DND-41 (cell line): ENCODE data around the gene CSRNP3.

Experiments used
- ATAC-seq: fragments of 200-7000 bp; cut with Tn5 transposase; 3 replicates; pipeline ENCODE4 v1.9.1; 2021; ENCODE audit warnings: low read depth; ENCODE audit not compliant: insufficient read depth
- DNase-seq: peaks from one replicate; pipeline ENCODE4 v3.0.0-alpha.2; 2020
- H2AFZ ChIP-seq: 2 replicates; pipeline ENCODE4 v1.6.0; 2012; ENCODE audit warnings: low read depth, low read length
- H3K27ac ChIP-seq: 2 replicates; pipeline ENCODE4 v1.5.1; 2012; ENCODE audit warnings: low read length, inconsistent platforms
- H3K27me3 ChIP-seq: fragments of 200-600 bp; sonication (generic); 2 replicates; pipeline ENCODE4 v1.6.0; 2012; ENCODE audit warnings: low read length, mild to moderate bottlenecking, inconsistent platforms; ENCODE audit not compliant: insufficient read depth, poor library complexity
- H3K36me3 ChIP-seq: 2 replicates; pipeline ENCODE4 v1.5.1; 2012; ENCODE audit warnings: low read length, inconsistent platforms; ENCODE audit not compliant: insufficient read depth
- H3K4me1 ChIP-seq: 2 replicates; pipeline ENCODE4 v1.5.1; 2012; ENCODE audit warnings: mild to moderate bottlenecking, low read length; ENCODE audit not compliant: insufficient read depth
- H3K4me2 ChIP-seq: 2 replicates; pipeline ENCODE4 v1.6.0; 2012; ENCODE audit warnings: mild to moderate bottlenecking, moderate library complexity, low read length, inconsistent platforms; ENCODE audit not compliant: insufficient read depth
- H3K4me3 ChIP-seq, 2 experiments: fragments of 200-600 bp in 1 of 2; shearing (Covaris generic) in 1 of 2; 2 replicates each; pipeline ENCODE4 v1.5.1; 2012 to 2016; ENCODE audit warnings: inconsistent platforms in 2 of 2, low read length in 2 of 2, mild to moderate bottlenecking in 2 of 2, low read depth in 1 of 2, moderate library complexity in 1 of 2
- H3K79me2 ChIP-seq: 2 replicates; pipeline ENCODE4 v1.6.0; 2012; ENCODE audit warnings: low read length, inconsistent platforms; ENCODE audit not compliant: insufficient read depth
- H3K9ac ChIP-seq: 2 replicates; pipeline ENCODE4 v1.6.0; 2012; ENCODE audit warnings: low read depth, mild to moderate bottlenecking, inconsistent platforms, low read length, moderate library complexity
- H3K9me3 ChIP-seq: 2 replicates; pipeline ENCODE4 v1.5.1; 2012; ENCODE audit warnings: low read length, moderate library complexity, mild to moderate bottlenecking, inconsistent platforms; ENCODE audit not compliant: insufficient read depth, severe bottlenecking
- H4K20me1 ChIP-seq: 2 replicates; pipeline ENCODE4 v1.6.0; 2012; ENCODE audit warnings: low read length; ENCODE audit not compliant: insufficient read depth
- EZH2 ChIP-seq: IDR thresholded peaks from 3 replicates; pipeline ENCODE4 v1.6.1; 2012; ENCODE audit warnings: borderline replicate concordance, low read depth, mild to moderate bottlenecking, moderate library complexity, low read length, inconsistent platforms; ENCODE audit not compliant: severe bottlenecking
- TF ChIP-seq, protein P1 (sequence below): IDR thresholded peaks from 2 replicates; pipeline ENCODE4 v1.5.1; 2012; ENCODE audit warnings: borderline replicate concordance, low read length, moderate library complexity, mild to moderate bottlenecking; ENCODE audit not compliant: poor library complexity, severe bottlenecking; ENCODE audit errors: extremely low read depth

CSRNP3 gene

DNA sequence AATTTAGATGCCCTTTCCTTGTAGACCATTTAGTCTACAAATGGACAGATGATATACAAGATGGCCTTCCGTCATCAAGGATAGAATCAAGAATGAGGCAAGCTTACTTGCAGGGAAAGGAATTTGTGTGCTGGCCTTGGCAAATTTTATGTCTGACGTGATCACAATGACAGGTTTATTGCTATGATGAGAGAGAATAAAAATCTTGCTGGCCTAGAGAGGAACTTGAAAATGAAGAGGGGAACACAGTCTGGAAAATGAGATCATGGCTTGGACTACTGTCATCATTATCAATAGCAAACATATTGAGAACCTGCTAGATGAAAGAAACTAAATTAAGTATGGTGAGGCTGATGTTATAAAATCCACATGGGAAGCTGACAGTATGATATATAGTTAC is 66.0 kb downstream of the CSRNP3 start:
- Histone ChIP-seq H2AFZ (no peak overlapping the region), H3K27ac (no peak overlapping the region), H3K4me3 (no peak overlapping the region), H3K4me2 (no peak overlapping the region), H3K4me1 (no peaks in the 10 kb centered on the region), H3K9ac (no peak overlapping the region), H3K27me3 (no peaks in the 10 kb centered on the region), H3K36me3 (no peaks in the 10 kb centered on the region), H4K20me1 (no peaks in the 10 kb centered on the region), H3K79me2 (no peaks in the 10 kb centered on the region), H3K9me3 (no peaks in the 10 kb centered on the region)
- DNase-seq (no peak), ATAC-seq (no peak)
- no peak for TF ChIP-seq EZH2
- TF ChIP-seq, protein P1, sequence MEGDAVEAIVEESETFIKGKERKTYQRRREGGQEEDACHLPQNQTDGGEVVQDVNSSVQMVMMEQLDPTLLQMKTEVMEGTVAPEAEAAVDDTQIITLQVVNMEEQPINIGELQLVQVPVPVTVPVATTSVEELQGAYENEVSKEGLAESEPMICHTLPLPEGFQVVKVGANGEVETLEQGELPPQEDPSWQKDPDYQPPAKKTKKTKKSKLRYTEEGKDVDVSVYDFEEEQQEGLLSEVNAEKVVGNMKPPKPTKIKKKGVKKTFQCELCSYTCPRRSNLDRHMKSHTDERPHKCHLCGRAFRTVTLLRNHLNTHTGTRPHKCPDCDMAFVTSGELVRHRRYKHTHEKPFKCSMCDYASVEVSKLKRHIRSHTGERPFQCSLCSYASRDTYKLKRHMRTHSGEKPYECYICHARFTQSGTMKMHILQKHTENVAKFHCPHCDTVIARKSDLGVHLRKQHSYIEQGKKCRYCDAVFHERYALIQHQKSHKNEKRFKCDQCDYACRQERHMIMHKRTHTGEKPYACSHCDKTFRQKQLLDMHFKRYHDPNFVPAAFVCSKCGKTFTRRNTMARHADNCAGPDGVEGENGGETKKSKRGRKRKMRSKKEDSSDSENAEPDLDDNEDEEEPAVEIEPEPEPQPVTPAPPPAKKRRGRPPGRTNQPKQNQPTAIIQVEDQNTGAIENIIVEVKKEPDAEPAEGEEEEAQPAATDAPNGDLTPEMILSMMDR, result no peak

DNA sequence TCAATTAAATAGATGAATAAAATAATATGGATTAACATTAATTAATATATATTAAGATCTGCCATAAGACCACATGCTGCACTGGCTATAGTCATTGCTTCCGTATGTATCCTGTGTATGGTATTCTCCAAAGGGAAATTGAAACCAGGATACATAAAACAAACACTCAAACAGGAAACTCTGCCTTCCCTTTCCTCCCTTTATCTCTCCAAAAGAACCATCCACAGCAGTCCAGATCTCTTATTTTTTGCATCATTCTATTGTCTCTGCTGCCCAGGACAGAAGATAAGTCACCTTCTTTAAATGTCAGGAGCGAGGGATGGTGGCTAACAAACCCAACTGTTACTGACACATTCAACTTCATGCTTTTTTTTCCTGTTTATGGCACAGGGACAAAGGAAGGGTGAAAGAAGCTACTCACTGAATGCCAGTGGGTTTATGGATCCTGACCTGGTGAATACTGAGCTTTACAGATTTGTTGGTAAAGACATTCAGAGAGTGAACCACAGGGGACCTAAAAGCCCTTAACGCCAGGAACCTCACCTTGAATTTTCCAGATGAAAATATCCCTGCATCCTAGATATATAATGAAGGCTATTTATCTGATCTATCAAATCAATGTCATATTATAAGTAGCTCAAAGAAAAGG is 67.5 kb downstream of the CSRNP3 start:
- Histone ChIP-seq H3K36me3 (no peaks in the 10 kb centered on the region), H3K79me2 (no peaks in the 10 kb centered on the region), H2AFZ (no peak overlapping the region), H3K9ac (no peak overlapping the region), H3K27me3 (no peaks in the 10 kb centered on the region), H3K9me3 (no peaks in the 10 kb centered on the region), H3K4me2 (no peak overlapping the region), H3K27ac (no peak overlapping the region), H3K4me1 (no peaks in the 10 kb centered on the region), H4K20me1 (no peaks in the 10 kb centered on the region), H3K4me3 (no peak overlapping the region)
- DNase-seq, result no peak
- no peak for TF ChIP-seq EZH2
- ATAC-seq, result no peak

DNA sequence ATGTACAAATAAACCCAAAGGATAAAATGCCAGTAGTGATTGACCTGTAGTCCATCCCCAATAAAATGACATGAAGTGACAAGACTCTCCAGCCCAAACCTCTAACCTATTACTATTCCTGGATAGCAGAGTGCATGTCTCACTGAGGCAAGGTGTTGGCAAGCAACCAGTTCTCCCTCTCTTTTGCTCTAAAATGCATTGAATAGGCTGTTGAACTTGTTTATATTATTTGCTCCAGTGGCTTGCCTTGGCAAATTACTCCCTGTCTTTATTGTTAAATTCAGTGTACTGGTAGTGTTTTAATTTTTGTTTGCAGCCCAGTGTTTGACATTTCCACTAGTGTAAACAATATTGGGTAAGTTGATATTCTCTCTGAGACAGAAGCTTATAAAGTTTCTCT is 70.5 kb downstream of the CSRNP3 start:
- TF ChIP-seq, protein P1, result no peak
- no peak for TF ChIP-seq EZH2
- Histone ChIP-seq H3K9me3 (no peaks in the 10 kb centered on the region), H3K27ac (no peak overlapping the region), H3K79me2 (no peaks in the 10 kb centered on the region), H3K9ac (no peak overlapping the region), H4K20me1 (no peaks in the 10 kb centered on the region), H3K4me2 (no peak overlapping the region), H3K27me3 (no peaks in the 10 kb centered on the region), H2AFZ (no peak overlapping the region), H3K4me3 (no peak overlapping the region), H3K4me1 (no peaks in the 10 kb centered on the region), H3K36me3 (no peaks in the 10 kb centered on the region)
- no peak for DNase-seq
- no peak for ATAC-seq

DNA sequence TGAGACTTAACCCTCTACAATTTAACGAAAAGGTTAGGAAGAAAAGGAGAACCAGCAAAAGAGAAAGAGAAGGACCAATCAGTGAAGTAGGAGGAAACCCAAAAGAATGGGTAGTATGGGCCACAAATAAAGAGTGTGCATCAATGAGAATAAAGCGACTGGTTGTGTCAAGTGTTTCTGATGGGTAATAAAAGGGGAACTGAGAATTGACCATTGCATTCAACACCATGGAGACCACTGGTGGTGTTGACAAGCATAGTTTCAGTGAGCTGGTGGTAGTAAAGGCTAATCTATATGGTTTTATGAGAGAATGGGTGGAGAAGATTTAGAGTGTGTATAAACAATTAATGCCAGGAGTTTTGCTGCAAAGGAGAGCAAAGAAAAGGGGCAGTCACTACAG is 75.4 kb downstream of the CSRNP3 start:
- Histone ChIP-seq H2AFZ (no peak overlapping the region), H3K79me2 (no peaks in the 10 kb centered on the region), H4K20me1 (no peaks in the 10 kb centered on the region), H3K9me3 (no peaks in the 10 kb centered on the region), H3K27me3 (no peaks in the 10 kb centered on the region), H3K4me1 (no peaks in the 10 kb centered on the region), H3K4me3 (no peak overlapping the region), H3K9ac (no peak overlapping the region), H3K27ac (no peak overlapping the region), H3K4me2 (no peak overlapping the region), H3K36me3 (no peaks in the 10 kb centered on the region)
- TF ChIP-seq, protein P1, result no peak
- no peak for TF ChIP-seq EZH2
- no peak for DNase-seq
- no peak for ATAC-seq
